8988T (cell line): Measurements from ENCODE around the gene LAGE3.
A peak's percentile ranks its signal among the peaks of the same experiment; 100 is the strongest.

Source experiments
- DNase-seq: peaks from one replicate; pipeline ENCODE4 v3.0.0; 2011

Gene LAGE3, protein sequence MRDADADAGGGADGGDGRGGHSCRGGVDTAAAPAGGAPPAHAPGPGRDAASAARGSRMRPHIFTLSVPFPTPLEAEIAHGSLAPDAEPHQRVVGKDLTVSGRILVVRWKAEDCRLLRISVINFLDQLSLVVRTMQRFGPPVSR

DNA sequence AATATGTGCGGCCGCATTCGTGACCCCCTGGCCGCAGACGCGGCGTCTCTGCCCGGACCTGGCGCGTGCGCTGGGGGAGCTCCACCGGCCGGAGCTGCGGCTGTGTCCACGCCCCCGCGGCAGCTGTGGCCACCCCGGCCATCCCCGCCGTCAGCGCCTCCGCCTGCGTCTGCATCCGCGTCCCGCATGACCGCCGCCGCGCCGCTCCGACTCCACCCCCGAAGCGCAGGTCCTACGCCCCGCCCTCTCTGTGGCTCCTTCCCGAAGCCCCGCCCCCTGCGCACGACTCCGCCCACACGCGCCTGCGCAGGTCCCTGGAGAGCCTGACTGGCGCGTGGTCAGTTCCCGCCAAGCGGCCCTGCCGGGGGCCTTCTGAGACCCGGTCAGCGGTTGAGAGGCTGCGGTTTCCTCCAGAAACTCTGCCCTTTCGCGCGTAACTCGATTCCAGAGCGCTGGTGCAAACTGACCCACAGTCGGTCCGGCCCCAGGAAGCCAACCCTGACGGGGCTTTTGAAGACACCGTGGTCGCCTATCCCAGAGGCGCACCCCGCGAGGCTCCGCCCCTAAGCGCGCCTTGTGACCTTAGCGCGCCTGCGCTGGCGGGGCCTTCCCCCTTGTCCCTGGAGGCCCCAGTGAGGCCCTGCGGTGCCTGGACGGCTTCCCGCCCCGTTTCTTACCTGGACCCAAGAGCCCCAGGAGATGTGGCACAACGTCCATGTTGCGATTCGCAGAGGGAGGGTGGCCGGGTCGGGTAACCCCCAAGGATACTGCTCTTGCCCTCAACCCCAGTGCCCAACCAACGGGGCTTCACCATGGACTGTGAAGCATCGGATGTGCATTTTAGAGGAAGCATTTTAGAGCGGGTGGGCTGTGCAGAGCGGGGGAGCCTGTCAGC lies at the start of gene LAGE3:
LAGE3 (minus strand) TSS at position 554 of the 895 bp plus-strand sequence; CDS start at position 188, 366 bp downstream.
- DNase-seq: peak; percentile 70

DNA sequence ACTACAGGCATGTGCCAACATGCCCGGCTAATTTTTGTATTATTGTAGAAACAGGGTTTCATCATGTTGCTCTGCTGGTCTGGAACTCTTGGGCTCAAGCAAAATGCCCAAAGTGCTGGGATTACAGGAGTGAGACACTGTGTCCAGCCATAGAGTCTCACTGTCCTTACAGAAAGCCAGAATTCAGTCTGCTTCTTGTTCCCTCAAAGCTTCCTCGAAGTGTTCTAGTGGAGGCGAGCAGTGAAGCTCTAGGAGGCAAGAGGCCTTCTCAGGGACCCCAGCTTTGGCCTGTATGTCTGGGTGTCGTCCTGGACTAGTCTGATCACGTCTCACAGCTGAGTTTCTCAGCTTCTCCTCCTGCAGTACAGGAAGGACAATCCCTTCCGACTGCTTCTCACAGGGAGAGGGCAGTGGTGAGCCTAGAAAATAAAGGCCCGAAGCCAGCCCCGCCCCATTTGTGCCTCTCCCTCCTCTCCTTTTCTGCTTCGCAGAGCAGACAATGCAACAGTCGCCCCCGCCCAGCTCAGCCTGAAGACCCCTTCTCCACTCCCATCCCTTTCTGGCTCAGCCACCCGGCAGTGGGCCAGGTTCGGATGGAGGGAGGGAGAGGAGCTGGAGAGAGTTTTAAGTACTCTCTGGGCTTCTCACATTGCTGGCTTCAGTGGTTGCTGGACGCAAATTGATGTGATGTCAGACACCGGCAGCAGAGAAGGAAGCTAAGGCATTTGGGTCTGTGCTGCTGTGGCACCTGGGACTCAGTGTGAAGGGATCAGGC lies 48.0 kb upstream of the LAGE3 start:
- peak; percentile 77 for DNase-seq

DNA sequence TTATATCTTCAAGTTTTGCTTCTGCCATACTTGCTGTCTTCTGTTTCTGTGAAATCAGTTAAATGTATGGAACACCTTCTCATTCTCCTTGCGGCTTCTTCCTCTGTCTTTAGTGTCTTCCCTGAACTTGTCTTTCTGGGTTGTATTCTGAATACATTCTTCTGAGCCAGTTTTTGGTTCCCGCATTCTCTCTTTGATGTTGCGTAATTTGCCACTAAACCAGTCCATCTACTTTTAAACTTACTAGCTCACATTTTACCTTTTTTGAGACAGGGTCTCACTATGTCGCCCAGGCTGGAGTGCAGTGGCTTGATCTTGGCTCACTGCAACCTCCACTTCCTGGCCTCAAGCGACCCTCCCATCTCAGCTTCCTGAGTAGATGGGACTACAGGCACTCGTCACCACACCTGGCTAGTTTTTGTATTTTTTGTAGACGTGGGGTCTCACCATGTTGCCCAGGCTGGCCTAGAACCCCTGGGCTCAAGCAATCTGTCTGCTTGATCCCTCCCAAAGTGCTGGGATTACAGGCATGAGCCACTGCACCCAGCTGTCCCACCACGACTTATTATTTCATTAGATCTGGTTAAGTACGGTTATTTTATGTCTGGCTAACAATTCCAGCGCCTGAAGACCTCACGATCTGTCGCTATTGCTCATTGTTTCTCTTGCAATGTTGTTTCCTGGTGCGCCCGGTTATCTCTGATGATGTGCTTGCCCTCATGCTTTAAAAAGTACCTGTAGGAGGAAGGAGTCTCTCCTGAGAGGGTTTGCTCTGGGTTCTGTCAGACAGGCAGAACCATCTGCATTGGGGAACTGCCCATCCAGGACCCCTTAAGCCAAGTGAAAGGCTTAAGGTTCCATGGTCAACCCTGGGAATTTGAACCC lies 46.8 kb upstream of the LAGE3 start:
- no peak for DNase-seq

DNA sequence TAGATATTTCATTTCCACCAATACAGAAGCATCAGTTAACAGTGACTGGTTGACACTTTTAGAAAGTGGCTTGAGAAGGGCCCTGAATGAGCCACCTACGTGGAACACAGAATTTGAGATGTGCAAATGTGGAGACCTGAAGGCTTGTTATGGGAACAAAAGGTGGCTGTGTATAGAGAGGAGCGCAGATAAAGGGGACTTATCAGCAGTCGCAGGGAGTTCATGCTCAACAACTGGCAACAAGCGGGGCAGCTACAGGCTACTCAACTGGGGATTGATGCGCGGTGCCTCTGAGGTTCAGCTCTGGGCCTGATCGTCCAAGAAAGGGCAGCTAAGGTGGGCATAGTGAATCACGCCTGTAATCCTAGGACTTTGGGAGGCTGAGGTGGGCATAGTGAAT lies 40.3 kb upstream of the LAGE3 start:
- DNase-seq: no peak

DNA sequence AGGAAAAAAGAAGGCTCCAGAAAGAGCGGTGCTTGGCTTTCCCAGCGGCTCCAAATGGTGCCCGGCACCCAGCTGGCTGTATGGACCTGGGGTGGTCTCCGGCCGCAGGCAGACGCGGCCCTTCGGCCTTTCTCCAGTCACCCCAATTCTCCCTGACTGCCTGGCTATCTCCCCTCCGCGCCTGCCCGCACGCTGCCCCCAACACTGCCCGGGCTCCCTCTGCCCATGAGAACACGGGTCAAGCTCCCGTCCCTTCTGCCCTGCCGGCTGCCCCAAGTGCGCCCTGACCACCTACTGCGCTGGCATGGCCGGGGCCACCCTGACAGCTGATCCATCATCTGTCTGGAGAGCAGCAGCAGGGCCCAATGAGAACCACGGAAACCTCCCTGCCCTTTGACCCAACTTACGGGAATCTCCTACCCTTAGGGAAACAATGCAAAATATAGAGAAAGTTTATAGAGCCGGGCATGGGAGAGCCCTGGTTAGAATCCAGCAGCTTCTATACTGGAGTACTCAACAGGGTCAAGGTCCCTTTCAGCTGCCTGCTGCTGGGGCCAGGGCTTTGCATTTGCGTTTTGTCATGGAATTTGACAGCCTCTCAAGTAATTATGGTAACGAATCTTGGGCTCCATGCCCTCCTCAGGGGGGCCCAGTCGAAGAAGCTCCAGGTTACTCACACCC lies 38.2 kb upstream of the LAGE3 start:
- DNase-seq: no peak

DNA sequence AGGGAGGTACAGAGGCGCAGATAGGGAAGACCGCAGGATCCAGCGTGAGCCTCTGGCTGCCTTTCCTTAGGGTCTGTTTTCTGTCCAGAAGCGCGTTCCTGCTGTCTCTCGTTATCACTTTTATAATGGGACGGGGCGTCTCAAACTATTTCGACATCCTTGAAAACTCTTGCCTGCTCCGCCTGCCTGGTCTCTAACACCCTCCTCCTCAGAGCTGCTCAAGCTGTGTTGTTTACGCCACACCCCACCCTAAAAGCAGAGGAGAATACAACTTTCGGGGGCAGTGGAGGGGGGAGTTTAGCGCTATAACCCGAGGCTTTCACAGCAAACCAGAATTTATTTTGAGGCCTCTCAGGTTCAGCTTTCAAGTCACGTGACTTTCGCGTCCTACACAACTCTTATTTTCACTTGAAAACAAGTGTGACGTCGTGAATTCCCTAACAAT lies 37.6 kb upstream of the LAGE3 start:
- DNase-seq: no peak

DNA sequence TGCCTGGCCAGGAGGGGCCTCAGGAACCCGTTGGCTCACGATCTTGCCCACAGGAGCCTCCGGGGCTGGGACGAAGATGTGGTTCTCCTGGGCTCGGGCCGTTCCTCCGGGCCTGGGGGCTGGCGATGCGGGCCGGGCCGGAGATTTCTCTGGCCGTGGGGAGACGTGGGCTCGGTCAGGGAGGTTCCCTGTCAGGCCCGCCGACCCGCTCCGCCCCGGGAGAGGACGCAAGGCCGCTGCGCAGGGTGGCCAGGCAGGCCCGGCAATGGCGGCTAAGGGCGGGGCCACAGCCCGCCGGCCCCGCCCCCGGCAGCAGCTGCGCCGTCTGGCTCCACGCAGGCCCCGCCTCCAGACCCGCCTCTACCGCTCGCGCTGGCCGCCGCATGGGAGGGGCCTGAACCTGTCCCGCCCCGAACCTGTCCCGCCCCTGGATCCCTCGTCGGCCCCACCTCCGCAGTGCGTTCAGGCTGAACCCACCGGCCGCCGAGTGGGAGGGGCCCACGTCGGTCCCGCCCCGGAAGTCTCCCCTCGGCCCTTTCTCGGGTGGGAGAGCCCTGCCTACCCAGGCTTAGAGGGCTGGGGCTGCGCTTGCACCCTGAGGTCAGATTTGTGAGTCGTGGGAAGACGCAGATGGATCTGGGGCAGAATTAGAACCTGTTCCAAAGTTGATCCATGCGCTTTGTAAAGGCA lies 37.0 kb upstream of the LAGE3 start, which contains the start of gene FAM3A:
FAM3A (minus strand) TSS at position 267 of the 690 bp plus-strand sequence. CDS start 460 bp downstream, outside the sequence.
- DNase-seq: no peak

DNA sequence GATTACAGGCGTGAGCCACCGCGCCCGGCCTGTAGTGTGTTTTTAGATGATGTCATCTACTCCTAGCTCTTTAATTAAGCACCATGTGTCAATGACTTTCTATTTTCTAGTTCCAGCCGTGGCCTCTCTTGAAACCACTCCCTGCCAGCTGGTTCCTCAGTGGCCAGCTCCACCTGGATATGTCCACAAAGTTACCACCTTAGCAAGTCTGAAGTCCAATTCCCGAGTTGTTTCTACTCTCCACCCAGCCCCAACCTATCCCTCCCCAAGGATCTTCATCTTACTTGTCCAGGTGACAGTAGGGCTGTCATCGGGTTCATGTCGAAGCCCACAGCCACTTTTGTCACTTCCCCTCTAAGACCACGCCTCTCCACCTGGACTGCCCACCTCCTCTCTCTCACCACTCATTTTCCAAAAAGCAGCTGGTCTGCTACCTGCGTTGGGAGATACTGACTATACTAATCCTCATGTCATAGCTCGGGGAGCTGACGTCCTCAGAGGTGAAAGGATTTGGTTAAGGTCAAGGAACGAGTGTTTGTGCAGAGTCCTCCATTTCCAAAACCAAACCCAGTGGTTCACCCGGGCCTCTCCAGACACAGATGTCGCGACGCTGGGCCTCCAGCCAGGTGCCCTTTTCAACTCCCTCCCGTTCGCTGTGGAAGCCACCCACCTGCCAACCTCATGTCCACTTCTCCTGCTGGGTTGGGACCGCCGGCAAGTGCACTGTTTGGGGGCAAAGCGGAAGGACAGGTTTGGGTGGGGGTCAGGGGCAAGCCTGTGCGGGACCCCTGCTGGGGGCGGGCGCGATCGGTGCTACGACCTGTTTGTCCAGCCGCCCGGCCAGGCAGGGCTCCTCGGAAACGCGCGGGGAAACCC lies 36.2 kb upstream of the LAGE3 start:
- no peak for DNase-seq

DNA sequence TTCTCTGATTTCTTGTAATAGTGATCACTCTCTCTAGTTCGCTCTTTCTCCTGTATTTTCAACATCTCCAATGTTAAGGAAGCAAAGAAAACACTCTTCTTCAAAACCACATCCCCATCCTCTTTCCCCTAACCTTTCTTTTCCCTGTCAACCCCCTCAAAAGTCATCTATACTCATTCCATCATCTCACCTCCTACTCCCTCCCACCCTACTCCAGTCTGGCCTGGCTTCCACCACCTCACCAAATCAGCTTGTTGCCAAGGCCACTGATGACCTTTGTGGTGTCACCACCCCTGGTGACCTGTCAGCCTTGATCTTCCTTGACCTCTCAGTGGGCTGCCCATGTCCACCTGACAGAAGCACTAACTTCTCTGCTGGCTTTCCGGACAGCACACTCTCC lies 34.6 kb upstream of the LAGE3 start:
- DNase-seq: no peak

DNA sequence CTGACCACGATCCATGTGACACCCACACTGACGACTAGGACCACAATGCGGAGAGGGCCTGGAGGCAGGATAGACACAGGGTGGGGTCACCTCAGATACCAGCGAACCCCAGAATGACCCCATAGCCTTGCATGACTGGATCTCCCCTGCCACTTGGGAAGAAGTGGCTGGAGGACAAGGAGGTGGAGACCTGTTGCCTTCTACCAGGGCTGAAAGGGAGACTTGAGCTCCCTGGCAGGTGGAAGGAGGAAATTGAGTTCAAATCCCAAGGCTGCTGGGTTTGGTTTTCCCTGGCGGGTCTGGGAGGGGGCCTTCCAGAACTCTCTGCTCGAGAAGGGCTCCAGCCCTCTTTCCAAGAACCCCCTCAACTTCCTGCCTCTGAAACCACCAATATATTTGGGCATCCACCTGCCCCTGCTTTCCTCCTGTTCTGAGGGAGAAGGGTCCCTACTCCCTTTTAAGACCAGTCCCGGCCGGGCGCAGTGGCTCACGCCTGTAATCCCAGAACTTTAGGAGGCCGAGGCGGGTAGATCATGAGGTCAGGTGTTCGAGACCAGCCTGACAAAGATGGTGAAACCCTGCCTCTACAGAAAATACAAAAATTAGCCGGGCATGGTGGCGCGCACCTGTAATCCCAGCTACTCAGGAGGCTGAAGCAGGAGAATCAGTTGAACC lies 33.9 kb upstream of the LAGE3 start:
- DNase-seq: no peak

DNA sequence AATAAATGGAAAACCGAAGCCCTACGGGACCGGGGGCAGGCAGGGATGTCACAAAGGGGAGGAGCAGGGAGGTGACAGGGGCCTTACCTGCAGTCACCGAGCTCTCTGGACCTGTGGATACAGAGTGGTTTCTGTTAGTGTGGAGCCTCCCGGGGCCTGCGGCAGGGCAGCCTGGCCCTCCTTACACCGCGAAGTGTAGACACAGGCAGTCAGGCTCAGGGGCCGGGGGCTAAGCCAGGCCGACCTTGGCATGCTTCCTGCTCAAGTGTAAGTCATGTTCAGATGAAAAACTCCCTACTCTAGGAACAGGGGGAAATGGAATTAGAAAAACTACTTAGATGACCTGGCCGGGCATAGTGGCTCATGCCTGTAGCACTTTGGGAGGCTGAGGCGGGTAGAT lies 32.7 kb upstream of the LAGE3 start:
- DNase-seq: no peak

DNA sequence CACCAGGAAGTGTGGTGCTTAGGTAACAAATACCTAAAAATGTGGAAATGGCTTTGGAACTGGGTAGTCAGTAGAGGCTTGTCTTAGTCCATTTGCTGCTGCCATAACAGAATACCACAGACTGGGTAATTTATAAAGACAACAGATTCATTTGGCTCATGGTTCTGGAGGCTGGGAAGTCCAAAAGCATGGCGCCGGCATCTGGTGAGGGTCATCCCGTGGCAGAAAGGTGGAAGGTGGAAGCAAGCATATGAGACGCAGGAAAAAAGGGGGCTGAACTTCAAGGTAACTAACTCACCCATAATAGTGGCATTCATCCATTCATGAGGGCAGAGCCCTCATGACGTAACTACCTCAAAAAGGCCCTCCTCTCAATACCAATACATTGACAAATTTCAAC lies 30.4 kb upstream of the LAGE3 start:
- no peak for DNase-seq

DNA sequence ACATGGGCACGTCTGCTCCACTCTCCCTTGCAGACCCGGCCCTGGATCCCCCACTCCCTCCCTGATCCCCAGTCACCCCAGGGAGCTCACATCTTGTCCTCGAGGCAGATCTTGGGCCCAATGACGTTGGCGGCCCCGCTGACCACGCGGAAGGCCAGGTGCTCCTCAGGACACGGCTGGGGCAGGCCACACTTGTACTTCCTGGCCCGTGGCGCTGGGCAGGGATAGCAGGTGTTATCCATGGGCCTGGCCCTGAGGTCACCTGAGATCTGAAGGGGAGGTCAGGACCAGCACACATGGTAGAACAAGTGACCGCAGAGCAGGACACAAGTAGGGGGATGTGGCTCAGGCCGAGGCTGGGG lies 29.3 kb upstream of the LAGE3 start:
- DNase-seq: no peak

DNA sequence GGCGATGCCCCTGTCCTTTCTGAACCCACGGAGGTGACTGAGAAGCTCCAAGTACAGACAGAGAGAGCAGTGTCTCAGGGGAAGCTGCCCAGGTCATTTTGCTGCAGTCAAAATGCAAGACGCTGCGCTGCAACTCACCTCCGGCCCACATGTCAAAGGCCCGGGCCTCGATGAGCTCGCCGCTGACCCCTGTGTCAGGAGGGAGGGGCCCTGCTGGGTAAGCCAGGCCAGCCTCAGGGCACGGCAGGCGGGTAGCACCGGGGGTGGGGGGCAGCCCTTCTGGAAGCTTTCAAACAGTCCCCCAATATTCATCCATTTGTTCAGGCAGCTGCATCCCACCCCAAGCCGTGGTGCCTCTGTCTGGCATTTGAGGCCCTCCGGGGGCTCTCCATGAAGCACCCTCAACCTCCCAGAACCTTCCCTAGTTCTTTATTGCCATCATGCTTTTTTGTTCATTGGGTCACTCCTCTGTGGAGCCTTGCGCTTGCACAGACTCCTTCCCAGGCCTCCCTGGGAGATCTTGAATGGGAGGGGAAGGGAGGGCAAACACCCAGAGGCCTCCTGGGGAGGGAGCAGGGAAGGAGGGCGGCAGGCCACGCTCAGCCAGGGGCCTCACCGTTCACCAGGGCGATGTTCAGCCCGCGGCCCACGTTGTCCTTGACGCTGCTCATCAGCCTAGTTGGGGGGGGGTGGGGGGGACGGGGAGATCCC lies 28.7 kb upstream of the LAGE3 start:
- DNase-seq: no peak

DNA sequence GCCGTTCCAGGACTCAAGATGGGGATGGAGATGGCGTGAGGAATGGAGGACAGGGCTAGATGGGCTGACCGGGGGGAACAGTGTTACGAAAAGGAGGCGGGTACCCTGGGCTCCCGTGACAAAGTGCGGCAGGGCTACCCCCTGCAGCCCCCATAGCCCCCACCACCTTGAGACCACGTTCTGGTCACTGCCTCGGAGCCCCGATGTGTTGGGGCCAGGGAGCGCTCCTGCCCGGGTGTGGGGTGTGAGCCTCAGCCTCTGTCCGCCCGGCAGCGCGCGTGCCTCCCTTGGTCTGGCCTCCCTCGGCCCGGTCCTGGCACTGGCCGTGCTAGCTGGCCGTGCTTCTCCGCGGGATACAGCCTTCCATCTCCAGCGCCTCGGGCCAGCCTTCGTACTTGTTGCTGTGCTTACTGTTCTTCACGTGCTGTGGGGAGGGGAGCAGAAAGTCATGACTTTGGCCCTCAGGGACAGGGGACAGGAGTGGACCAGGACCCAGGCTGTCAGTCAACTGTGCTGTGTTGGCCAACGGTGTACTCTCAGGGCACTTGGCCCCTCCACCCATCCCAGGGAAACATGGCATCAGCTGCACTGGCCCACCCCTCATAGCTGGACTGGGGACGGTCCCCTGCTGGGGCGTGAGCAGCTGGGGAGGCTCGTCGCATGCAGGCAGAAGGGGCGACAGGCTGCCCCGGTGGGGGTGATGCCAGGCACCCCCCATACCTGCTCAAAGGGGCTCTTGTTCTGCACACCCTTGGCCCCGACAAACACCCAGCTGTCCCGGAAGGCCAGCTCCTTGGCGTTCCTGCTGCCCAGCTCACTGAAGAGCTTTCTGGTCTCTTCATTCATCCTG lies 27.6 kb upstream of the LAGE3 start:
- no peak for DNase-seq

DNA sequence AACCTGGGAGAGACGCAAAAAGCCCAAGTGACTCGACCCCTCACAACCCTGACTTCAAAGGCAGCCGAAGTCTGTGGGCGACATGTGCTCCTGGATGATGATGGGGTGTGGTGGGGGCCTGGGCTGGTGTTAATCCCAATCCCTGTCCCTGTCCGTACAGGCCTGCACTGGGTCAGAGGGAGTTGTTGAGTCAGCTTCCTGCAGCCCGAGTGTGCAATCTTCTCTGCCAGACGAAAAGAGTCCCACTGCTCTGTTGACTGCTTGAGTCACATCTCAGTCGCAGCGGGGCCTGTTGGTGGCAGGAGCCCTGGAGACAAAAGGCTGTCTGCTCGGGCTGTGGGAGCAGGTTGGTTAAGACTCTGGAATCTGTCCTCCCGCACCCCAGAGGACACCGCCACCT lies 26.7 kb upstream of the LAGE3 start:
- no peak for DNase-seq

DNA sequence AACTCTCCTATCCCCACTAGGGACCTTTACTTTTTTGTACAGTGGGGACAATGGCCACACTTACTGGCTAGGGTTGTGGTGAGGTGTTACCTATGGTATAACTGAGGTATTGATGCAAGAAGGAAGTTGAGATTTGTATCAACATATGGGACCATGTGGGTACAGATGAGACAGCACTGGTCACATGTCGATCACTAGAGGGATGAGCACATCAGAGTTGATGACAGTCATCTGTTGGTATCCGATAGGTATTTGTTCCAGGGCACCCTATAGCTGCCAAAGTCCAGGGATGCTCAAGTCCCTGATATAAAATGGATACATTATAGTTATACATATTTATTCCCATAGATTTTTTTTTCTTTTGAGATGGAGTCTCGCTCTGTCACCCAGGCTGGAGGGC lies 23.9 kb upstream of the LAGE3 start:
- no peak for DNase-seq

DNA sequence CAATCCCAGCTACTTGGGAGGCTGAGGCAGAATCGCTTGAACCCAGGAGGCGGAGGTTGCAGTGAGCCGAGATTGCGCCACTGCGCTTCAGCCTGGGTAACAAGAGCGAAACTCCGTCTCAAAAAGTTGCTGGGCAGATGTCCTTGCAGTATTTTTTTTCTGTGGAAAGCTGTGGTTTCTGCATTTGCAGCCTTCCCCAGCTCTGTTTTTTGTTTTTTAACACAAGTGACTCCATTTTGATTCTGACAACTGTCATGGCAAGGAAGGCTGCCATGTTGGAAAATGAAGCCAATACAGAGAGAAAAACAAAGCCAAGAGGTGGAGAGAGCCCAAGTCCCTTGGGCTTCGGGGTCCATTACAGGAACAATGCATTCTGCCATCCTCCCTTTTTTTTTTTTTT lies 23.0 kb upstream of the LAGE3 start:
- DNase-seq: no peak
